Thyroid gland (tissue), 4 donors: ENCODE measurements around the gene ZNF385B. TPM values are rescaled to one million over a fixed set of nuclear protein-coding genes. Genes with fewer than 3 reads are reported as not detected.

ENCODE experiments used
- DNase-seq, 2 donors: peaks; one replicate each; pipeline ENCODE4 v3.0.0-alpha.2; 2019
- H3K27ac ChIP-seq, 3 donors: fragments of 200-600 bp; sonication (generic); 1 replicate in 2 of 3; 2 replicates in 1 of 3; pipeline ENCODE4 v1.5.1; 2016 to 2019; ENCODE audit warnings: mild to moderate bottlenecking in 1 of 3, moderate library complexity in 1 of 3
- H3K27me3 ChIP-seq: fragments of 200-600 bp; sonication (generic); one replicate; pipeline ENCODE4 v1.5.1; 2019
- H3K36me3 ChIP-seq, 2 donors: fragments of 200-600 bp; sonication (generic); one replicate each; pipeline ENCODE4 v1.5.1; 2016 to 2019
- H3K4me1 ChIP-seq, 2 donors: fragments of 200-600 bp; sonication (generic); one replicate each; pipeline ENCODE4 v1.5.1; 2017 to 2019
- H3K4me3 ChIP-seq, 3 donors: fragments of 200-600 bp; sonication (generic); replicated peaks in 1 of 3; 1 replicate in 2 of 3; 2 replicates in 1 of 3; pipeline ENCODE4 v1.5.1; 2016; ENCODE audit warnings: mild to moderate bottlenecking in 1 of 3
- H3K9me3 ChIP-seq: fragments of 200-600 bp; sonication (generic); one replicate; pipeline ENCODE4 v1.5.1; 2017
- POLR2A ChIP-seq, 2 donors: fragments of 450-650 bp; IDR thresholded peaks; one replicate each; pipeline ENCODE4 v1.6.1; 2017; ENCODE audit warnings: antibody characterized with exemption in 2 of 2, mild to moderate bottlenecking in 2 of 2, moderate library complexity in 1 of 2
- WGBS, 2 donors: methylation state at CpG; one replicate each; pipeline ENCODE4 v1.1.5; 2017; 5-methylcytosine and 5-hydroxymethylcytosine counted together
- intact Hi-C: fragments of 100-400 bp; cut with DNase I; formaldehyde crosslinking; loops from one replicate; pipeline ENCODE4 v1.15.1; 2023
- total RNA-seq, 4 donors: library from RNA; depleted of rRNA; stranded (reverse); fragments of >200 nt; gene quantifications; one replicate each; pipeline ENCODE4 v1.2.3, GENCODE V29; 2016
- TF ChIP-seq, protein P1 (sequence below), 6 experiments: fragments of 200-600 bp in 3 of 6; fragments of 450-650 bp in 3 of 6; sonication (generic) in 3 of 6; IDR thresholded peaks; one replicate each; pipeline ENCODE4 v1.5.1; 2016 to 2019; ENCODE audit warnings: antibody characterized with exemption in 6 of 6, mild to moderate bottlenecking in 2 of 6, inconsistent platforms in 1 of 6, moderate library complexity in 1 of 6

Gene ZNF385B
- total RNA-seq, 4 donors from 2014 or later, result 1.3 to 2.8 (median 1.8) TPM

DNA sequence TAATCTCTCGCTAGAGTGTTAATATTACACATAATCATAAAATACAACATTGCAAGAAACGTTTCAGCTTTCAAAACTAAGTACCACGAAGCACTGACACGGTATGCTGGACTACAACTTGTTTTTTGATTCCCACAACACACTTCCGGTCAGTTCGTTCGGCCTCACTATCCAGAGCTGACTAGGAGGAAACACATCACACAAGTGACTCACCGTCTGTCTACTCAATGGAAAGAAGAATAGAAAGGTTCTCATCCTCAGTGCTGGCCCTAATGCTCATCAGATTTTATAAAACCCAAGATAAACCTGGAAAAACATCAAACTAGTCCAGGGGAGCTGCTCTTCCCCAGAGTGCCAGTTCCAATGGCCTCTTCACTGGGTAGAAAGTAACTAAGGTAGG is 42.9 kb downstream of the ZNF385B start:
- no peak for TF ChIP-seq POLR2A (IDR thresholded peaks at IDR 0.05)
- no peaks in the 10 kb centered on the region for H3K4me1 ChIP-seq
- no peaks in the 10 kb centered on the region for H3K9me3 ChIP-seq
- no peak overlapping the region for H3K4me3 ChIP-seq
- H3K27ac ChIP-seq, result no peak overlapping the region
- H3K27me3 ChIP-seq, result no peaks in the 10 kb centered on the region
- DNase-seq, result no peak
- 78 to 89% methylated on average over 8 of the region's 8 CpGs for WGBS, 2 donors
- no peaks in the 10 kb centered on the region for H3K36me3 ChIP-seq
- intact Hi-C loops, result no loop called here

DNA sequence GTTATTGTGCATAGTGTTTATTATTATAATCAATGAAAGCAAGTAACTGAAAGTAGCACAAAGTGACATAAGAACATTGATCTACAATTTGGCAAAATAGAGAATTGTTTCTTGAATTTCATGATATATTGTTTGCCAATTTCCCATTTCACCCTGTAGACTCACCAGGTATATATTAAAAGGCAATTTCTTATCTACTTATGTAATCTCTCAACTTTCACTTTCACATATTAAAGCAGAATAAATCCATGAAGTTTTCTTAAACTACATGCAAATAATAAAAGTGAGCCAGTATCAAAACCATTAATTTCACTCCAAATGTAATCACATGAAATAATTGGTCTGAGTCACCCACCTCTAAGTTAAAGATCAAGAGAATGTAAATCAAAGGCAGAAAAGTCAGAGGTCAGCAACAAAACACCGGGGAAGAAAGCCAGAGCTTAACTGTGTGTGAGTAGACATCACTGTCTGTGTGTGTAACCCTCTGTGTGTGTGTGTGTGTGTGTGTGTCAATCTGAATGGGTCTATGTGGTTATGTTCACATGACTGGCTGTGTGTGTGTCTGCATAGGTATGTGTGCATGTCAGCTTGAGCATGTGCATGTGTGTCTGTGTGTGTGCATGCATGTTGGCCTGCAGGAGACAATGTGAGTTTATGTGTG is 44.1 kb downstream of the ZNF385B start:
- no peak overlapping the region for H3K27ac ChIP-seq
- WGBS, 2 donors, result 43 to 46% methylated on average over 1 of the region's 1 CpG
- intact Hi-C loops, result no loop called here
- H3K27me3 ChIP-seq, result no peaks in the 10 kb centered on the region
- H3K36me3 ChIP-seq, result no peaks in the 10 kb centered on the region
- no peak for DNase-seq
- H3K4me3 ChIP-seq, result no peak overlapping the region
- no peaks in the 10 kb centered on the region for H3K4me1 ChIP-seq
- H3K9me3 ChIP-seq, result no peaks in the 10 kb centered on the region
- TF ChIP-seq, protein P1, sequence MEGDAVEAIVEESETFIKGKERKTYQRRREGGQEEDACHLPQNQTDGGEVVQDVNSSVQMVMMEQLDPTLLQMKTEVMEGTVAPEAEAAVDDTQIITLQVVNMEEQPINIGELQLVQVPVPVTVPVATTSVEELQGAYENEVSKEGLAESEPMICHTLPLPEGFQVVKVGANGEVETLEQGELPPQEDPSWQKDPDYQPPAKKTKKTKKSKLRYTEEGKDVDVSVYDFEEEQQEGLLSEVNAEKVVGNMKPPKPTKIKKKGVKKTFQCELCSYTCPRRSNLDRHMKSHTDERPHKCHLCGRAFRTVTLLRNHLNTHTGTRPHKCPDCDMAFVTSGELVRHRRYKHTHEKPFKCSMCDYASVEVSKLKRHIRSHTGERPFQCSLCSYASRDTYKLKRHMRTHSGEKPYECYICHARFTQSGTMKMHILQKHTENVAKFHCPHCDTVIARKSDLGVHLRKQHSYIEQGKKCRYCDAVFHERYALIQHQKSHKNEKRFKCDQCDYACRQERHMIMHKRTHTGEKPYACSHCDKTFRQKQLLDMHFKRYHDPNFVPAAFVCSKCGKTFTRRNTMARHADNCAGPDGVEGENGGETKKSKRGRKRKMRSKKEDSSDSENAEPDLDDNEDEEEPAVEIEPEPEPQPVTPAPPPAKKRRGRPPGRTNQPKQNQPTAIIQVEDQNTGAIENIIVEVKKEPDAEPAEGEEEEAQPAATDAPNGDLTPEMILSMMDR (IDR thresholded peaks at IDR 0.05), result no peak
- no peak for TF ChIP-seq POLR2A (IDR thresholded peaks at IDR 0.05)

DNA sequence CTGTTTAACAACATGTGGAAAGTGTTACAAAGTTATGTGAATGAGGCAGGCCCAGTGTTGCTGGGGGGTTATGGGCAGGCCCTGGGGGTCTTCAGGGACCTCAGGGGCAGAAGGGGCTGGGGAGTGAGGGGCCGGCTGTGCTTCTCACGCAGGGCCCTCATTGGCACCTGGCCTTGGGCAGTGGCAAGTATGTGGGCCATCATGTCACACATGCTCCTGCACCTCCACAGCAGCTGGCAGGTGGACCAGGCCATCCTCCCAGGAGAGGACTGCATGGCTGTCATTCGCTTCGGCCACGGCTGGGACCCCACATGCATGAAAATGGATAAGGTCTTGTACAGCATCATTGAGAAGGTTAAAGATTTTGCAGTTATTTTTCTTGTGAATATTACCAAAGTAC is 47.4 kb downstream of the ZNF385B start:
- H3K27ac ChIP-seq, result no peak overlapping the region
- H3K36me3 ChIP-seq, result no peaks in the 10 kb centered on the region
- TF ChIP-seq, protein P1 (IDR thresholded peaks at IDR 0.05), result no peak
- TF ChIP-seq POLR2A (IDR thresholded peaks at IDR 0.05), result no peak
- H3K4me3 ChIP-seq, result no peak overlapping the region
- 98 to 100% methylated on average over 4 to 5 of the region's 5 CpGs for WGBS, 2 donors
- no peaks in the 10 kb centered on the region for H3K27me3 ChIP-seq
- intact Hi-C loops, result no loop called here
- DNase-seq, result no peak
- no peaks in the 10 kb centered on the region for H3K4me1 ChIP-seq
- no peaks in the 10 kb centered on the region for H3K9me3 ChIP-seq

DNA sequence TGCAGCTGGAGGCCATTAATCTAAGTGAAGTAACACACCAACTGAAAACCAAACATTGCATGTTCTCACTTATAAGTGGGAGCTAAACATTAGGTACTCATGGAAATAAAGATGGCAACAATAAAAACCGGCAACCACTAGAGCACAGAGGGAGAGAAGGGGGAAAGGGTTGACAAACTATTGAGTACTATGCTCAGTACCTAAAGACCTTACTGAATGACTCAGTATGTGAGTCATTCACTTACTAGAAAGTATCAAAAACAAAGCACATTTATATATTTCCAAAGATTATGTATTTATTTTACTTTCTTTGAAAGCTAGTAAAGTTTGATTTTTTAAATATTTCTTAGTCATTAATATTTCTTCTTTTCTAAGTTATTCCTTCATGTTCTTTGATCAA is 48.9 kb downstream of the ZNF385B start:
- Histone ChIP-seq H3K4me3 (no peak overlapping the region), H3K27me3 (no peaks in the 10 kb centered on the region), H3K27ac (no peak overlapping the region), H3K4me1 (no peaks in the 10 kb centered on the region), H3K9me3 (no peaks in the 10 kb centered on the region), H3K36me3 (no peaks in the 10 kb centered on the region)
- TF ChIP-seq, protein P1 (IDR thresholded peaks at IDR 0.05), result no peak
- TF ChIP-seq POLR2A (IDR thresholded peaks at IDR 0.05), result no peak
- DNase-seq, result no peak
- intact Hi-C loops, result no loop called here
- WGBS, 2 donors, result 95% methylated on average over 1 of the region's 1 CpG

DNA sequence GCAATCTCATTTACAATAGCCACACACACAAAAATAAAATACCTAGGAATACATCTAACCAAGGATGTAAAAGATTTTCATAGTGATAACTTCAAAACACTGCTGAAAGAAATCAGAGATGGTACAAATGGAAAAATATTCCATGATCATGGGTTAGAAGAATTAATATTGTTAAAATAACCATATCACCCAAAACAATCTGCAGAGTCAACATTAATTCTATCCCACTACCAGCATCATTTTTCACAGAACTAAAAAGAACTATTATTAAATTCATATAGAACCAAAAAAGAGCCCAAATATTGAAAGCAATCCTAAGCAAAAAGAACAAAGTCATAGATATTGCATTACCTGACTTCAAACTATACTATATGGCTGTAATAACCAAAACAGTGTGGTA is 50.4 kb downstream of the ZNF385B start:
- no peaks in the 10 kb centered on the region for H3K36me3 ChIP-seq
- no peaks in the 10 kb centered on the region for H3K27me3 ChIP-seq
- no peak for TF ChIP-seq POLR2A (IDR thresholded peaks at IDR 0.05)
- TF ChIP-seq, protein P1 (IDR thresholded peaks at IDR 0.05), result no peak
- DNase-seq, result no peak
- H3K4me1 ChIP-seq, result no peaks in the 10 kb centered on the region
- H3K4me3 ChIP-seq, result no peak overlapping the region
- intact Hi-C loops, result no loop called here
- no peak overlapping the region for H3K27ac ChIP-seq
- no peaks in the 10 kb centered on the region for H3K9me3 ChIP-seq
